Amniotic epithelial cell (primary cell): Measurements from ENCODE around the gene RBX1.
"Not testable (repeated sequence)": the region's sequence is repeated elsewhere in the genome, so short reads cannot be mapped to it uniquely, and the experiment has no call there.

ENCODE experiments used
- DNase-seq: peaks from one replicate; pipeline ENCODE4 v3.0.0-alpha.2; 2010; ENCODE audit warnings: low read depth

RBX1 gene

DNA sequence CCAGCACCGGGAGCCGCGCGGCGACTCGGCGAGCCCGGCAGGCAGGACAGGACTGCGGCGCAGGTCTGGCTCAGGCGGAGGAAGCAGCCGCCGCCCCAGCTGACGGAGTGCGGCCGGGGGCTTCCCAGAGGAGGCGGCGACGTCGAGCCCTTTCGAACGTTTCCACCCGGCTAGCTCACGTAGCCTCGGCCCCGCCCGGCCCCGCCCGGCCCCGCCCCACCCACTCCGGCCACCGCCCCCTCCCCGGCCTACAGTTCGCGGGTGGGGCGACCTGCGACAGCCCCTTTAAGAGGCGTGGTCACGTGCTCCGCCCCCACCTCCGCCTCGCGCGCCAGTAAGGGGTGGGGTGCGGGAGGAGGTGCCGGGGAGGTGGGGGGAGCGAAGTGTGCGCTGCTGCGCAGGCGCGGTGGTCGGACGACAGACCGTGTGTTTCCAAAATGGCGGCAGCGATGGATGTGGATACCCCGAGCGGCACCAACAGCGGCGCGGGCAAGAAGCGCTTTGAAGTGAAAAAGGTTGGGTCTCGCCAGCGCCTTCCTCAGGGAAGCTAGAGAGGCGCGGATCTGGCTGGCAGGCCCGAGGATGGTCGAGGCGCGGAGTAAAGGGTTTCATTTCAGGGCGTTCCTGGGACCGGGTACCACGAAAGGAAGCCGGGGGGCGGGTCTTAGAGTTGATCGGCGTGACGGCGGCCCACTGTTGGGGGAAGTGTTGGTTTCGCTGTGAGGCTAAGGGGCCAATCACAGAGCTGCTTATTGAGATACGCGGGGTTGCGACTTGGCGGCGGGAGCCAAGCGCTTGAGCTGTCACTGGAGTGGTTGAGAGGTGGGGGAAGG is at the start of gene RBX1:
TSS of gene RBX1 (plus strand) at position 417 of the 833 bp plus-strand sequence. CDS start at position 438, 21 bp downstream.
- DNase-seq = peak; percentile 97

DNA sequence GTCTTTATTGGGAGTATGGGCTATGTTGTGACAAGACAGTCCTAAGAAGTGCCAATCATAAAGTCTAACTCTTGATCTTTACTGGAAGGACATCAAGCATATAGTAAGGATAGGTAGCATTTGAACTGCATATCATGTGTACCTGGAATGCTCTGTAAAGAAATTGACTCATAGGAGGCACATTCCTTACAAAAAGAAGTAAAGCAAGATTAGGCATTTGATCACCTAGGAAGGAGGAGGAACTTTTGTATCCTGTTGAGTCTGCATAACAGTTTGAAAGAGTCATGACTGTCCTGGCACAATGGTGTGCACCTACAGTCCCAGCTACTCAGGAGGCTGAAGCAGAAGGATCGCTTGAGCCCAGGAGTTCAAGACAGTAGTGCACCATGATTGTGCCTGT is 47.1 kb upstream of the RBX1 start:
- DNase-seq = no peak

DNA sequence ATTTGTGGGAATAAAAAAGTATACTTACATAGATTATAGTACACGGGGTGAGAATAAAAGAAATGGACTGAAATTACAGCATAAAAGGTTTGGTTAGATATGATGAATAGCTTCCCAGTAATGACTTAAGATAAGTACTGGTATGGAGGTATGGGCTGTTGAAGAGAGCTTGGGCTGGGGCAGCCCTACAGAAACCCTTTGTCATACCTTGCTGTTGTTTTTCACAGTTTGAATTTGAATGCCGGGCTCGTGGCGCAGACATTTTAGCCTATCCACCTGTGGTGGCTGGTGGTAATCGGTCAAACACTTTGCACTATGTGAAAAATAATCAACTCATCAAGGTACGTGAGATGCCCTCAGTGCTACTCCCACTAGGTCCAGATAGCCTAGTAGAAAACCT is 42.3 kb upstream of the RBX1 start:
- no peak for DNase-seq

DNA sequence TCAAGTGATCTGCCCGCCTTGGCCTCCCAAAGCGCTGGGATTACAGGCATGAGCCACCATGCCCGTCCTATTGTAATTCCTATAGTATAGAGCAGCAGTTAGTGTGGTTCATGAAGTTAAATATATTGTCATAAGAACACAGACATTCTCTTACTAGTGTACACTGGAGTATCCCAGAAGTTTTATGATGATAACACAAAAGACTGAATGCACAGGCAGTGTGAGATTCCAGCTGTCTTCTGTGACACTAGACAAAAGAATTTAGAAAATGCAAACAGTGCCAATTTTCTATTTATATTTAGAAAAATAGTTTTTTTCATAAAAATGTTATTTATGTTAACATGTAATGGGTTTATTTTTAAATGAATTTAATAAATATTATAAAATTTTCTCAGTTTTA is 39.4 kb upstream of the RBX1 start:
- DNase-seq = no peak

DNA sequence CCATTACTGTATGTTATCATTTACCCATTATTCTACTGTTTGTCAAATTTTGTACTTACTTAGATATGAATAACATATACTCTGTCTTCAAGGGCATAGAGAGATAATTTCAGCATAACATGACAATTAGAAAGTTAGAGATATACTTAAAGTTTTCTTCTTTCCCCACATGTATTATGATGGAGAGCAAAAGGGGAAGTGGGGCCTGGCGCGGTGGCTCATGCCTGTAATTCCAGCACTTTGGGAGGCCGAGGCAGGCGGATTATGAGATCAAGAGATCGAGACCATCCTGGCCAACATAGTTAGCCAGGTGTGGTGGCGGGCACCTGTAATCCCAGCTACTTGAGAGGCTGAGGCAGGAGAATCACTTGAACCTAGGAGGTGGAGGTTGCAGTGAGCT is 38.2 kb upstream of the RBX1 start:
- DNase-seq = not testable (repeated sequence)

DNA sequence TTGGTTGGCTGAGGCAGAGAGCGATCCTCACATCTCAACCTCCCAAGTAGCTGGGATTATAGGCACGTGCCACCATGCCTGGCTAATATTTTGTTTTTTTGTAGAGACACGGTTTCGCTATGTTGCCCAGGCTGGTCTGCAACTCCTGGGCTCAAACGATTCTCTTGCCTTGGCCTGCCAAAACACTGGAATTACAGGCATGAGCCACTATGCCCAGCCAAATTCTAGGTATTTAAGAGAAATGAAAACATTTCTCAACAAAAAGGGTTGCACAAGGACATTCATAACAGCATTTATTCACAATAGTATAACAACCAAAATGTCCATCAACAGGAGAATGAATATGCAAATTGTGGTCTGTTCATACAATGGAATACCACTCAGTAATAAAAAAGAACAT is 31.7 kb upstream of the RBX1 start:
- DNase-seq = peak; percentile 10

DNA sequence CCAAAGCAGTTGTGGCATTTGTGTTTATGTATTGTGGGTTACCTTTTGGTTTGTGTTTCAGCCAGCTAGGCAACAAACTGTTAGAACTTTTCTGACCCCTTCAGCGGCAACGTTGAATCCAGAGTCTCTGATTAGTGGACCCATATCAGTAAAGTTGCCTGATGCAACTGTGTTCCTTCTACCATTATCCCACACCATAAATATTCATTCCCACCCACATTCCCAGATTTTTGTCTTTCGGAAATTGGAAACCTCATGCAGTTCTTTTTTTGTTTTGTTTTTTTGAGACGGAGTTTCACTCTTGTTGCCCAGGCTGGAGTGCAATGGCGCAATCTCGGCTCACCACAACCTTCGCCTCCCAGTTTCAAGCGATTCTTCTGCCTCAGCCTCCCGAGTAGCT is 30.7 kb upstream of the RBX1 start:
- DNase-seq = peak; percentile 41

DNA sequence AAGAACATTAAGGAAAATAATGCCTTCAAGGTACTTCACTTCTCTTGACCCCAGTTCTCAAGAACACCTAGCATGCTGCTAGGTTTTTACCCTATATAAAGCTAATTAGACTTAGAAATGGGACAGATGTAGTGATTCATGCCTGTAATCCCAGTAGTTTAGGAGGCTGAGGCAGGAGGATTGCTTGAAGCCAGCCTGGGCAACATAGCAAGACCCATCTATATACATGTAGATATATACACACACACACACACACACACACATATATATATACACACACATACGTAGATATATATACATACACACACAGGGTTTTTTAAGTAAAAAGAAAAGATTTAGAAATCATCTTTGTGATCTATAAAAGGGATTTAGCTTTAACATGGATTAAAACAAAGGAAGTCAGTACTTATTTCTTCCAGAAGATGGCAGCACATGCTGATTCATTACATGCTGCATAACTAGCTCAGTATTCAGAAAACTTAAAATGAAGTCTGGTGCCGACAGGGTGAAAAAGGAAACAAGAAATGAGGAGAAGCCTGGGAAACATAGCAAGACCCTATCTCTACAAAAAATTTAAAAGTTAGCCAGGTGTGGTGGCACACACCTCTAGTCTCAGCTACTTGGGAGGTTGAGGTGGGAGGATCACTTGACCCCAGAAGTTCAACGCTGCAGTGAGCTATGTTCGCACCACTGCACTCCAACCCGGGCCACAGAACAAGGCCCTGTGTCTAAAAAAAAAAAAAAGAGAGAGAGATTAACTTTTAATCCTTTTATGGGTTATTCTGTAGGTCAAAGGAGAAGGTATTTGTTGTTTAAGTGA is 28.5 kb upstream of the RBX1 start:
- DNase-seq = peak; percentile 63

DNA sequence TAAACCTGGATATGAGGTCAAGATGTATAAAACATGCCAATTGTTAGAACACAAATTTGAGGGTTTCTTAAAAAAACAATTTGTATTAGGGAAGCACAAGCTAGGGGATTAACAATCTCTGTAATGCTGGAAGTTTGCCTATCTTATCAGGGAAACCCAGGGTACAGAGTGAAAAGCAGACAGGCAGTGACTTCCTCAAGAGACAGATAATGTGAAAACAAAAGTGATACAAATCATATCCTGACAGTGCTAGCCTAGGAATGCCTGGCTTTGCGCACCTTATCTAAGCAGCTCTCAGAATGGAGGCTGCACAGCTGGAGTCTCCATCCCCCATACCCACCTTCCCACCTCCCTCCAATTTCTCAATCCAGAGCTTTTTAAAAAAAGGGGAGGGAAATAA is 22.5 kb upstream of the RBX1 start:
- peak; percentile 80 for DNase-seq

DNA sequence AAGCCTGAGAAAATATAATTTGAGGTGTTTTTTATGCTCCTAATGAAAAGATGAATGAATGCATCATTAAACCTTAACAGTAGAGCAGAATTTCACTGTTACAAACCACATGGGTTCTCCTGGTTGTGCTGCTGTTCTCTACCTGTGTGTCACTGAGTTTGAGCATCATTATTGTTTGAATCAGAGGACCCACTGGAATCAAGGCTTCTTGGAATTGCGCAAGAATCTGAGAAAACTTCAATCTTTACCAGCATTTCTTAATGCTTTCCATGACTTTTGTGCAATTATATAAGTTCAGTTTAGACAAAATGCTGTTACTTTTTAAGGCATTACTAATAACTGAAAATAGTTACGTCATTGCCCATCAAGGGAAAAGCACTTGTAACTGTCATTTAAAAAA is 18.8 kb upstream of the RBX1 start:
- DNase-seq = peak; percentile 16

DNA sequence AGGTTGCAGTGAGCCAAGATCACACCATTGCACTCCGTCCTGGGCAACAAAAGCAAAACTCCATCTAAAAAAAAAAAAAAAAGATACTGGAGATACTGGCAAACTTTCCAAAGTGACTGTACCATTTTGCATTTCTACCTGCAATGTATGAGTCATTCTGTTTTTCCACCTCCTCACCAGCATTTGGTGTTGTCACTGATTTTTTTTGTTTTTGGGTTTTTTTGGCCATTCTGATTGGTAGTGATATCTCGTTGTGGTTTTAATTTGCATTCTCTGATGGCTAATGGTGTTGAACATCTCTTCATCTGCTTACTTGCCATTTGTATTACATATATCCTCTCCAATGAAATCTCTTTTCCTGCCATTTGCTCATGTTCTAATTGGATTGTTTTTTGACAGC is 12.0 kb upstream of the RBX1 start:
- DNase-seq = no peak

DNA sequence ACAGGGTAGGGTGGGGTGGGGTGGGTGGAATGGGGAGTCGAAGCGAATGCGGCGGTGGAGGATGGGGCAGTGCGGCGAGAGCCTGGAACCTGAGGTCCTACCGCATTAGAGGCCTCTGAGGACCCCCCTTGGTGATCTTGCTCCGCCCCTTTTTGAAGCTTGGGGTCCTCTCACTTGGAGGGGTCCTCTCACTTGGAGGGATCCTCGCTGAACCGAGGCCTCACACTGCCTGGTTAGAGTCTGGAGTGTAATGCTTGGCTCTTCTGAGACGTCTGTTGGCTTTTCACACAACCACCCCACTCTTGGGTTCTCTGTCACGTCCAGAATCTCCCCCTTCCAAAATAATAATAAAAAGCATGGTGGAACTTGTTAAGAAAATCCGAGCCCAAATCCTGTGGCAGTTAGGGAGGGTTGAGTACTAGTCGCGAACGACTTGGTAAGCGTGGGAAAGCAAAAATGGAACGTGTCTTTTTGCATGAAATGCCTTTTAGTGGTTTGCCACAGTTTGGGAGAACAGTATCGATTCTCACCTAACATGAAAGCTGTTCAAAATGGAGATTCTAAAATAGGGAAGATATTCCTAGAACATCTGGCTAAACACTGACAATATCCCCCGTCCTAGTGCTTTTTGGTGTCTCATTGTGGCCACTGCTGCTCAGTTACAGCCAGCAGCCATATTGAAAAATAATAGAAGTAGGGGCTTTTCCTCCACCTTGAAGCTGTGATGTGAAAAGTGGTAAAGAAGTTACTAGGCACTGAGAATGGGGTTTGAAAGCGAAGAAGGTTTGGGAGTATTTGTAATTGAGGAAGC is 822 bp downstream of the RBX1 start:
- no peak for DNase-seq

DNA sequence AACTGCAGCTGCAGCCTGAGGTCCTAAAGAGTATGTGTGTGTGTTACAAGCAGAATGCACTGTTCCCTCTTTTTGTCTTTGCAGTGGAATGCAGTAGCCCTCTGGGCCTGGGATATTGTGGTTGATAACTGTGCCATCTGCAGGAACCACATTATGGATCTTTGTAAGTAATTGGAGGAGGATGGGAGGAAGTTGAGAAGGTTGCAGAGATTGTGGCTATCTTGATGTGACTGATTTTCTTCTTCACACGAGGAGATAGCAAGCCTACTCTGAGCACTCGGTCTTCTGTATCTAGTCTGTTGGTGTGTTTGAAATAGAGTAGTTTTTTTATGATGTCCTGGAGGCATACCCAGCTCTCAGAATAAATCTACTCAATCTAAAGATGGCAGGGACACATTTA is 2.3 kb downstream of the RBX1 start:
- DNase-seq = peak; percentile 50

DNA sequence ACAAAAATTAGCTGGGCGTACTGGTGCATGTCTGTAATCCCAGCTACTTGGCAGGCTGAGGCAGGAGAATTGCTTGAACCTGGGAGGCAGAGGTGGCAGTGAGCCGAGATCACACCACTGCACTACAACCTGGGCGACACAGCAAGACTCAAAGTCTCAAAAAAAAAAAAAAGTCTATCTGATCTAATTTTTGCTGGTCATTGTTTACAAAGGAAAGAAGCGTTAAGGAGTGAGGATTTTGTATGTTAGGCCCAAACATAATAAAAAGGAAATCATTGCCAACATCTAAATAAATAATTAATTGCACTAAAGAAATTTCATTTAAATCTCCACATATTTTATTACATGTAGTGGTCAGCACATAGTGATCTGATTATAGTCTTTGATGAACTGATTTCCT is 2.9 kb downstream of the RBX1 start:
- no peak for DNase-seq

DNA sequence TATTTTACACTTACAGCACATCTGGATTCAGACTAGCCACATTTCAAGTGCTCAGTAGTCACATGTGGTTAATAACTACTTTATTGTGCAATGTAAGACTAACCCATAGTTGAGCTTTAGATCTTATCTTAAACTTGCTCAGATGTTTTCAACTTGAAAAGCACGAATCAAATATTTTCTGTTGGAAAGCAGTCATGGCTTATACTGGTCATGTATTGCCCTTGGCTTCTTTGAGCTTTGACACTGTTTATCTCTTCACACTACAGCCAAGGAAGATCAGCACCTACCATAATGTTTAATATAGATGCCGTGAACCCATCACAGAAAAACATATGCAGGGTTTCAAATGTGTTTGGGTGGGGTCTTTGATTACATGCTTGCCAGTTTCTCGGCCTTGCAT is 4.4 kb downstream of the RBX1 start:
- DNase-seq = peak; percentile 88

DNA sequence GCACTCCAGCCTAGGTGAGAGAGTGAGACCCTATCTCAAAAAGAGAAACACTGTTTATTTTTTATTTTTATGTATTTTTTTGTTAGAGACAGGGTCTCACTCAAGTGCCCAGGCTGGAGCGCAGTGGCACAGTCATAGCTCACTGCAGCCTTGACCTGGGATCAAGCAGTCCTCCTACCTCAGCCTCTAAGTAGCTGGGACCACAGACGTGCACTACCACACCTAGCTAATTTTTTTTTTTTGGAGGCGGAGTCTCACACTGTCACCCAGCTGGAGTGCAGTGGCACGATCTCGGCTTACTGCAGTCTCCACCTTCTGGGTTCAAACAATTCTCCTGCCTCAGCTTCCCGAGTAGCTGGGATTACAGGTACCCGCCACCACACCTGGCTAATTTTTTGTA is 6.4 kb downstream of the RBX1 start:
- no peak for DNase-seq

DNA sequence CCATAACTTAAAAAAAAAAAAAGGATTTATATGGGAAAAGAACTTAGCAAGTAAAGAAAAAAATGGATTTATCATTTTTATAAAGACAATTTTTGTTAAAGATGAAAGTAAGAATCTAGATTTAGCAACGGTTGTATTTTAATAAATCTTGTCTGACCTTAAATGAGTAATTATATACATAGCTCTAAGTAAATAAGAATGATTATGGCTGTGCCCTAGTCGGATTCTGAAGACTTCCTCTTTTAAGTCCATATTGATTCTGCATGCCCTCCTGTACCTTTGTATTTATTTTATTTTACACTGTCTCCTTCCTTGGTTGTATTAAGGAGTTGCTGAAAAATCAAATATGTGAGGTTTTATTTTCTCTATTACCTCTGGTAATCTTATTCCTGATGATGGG is 7.1 kb downstream of the RBX1 start:
- DNase-seq = no peak

DNA sequence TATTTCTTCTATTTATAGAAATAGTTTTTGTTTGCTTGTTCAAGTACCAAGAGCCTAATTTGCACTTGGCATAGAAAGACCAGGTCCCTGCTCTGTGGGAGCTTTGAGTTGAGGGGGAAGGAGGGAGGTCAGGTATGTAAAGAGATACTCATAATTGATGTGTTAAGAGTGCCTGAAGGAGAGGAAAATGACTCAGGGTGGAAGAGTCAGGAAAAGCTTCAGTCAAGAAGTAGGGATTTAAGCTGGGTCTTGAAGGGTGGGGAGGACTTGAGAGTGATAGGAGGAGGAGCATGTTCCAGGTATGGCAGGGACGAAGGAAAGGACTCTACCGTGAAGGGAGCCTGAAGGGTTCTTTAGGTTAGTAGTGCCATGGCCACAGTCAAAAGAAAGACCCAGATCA is 9.0 kb downstream of the RBX1 start:
- DNase-seq = peak; percentile 17

DNA sequence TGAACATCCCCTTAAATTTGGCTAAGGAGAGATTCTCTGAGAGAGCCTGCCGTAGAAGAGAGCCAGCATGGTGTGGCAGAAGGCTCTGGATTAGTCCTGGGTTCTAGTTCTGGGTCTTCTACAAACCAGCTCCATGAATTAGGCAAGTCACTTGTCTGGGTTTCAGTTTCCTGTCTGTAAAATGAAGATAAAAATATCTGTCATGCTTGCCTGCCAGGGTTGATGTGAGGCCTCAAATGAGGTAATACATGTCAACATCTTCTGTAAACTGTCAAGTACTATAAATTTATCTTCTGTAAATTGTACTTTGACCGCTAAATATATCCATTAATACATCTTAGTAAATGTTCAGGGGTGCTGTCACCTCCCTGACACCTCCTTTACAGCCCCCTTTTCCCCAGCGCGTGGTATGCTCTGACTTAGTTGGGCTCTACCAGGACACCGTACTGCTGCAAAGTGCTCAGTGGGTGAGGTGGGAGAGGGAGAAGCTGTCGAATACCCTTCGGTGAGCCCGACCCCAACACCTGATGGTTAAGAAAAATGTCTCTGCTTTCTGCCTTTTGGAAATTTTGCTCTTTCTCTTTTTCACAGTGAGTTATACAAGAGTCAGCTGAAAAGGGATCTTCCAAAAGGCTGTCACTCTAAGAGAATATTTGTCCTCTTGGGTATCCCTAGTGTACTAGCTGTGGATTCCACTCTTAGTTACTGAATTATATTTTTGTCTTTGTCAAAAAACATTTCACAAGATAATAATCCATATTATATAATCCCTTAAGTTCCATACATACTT is 15.0 kb downstream of the RBX1 start:
- DNase-seq = no peak

DNA sequence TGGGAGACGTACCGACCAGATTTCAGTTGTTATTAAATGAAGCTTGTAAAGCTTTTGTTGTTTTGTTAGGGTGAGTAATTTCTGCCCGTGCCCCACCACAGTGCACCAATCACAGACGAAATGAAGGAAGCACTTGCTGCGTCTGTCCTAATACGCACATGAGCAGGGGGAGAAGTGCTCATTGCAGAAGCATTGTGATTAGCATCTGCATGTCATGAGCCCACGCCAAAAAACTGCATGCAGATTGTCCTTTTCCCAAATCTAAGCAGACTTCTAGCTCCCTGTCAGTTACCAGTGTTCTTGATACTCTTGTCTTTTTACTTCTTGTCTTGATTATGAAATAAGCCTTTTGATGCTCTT is 15.5 kb downstream of the RBX1 start:
- no peak for DNase-seq

DNA sequence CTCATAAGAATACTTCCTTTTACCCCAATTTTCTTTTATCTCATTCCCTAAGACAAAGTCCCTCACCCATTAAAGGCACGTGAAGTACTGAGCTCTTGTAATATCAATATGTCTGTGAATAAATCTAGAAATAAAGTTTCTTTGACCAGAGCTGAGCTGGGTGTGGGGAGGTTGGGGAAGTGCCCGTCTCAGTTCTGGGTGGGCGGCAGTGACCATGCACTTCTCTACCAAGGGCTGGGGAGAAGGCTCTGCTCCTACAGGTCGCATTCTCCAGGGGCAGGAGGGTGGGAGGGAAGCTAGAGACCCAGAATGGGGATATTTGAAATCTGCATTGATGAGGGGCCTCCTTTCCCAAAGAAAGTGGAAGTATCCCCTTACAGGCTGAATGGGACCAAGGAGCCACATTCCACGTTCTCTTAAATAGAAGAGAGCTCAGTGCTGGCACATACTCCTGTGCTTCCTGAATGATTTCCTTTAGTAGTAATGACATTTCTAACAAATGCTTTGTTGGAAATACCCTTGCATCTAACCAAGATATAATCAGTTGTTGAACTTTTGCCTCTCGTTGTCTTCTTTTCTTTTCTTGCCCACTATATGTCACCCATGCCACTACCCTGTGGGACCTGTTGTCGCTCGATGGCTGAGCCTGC is 16.1 kb downstream of the RBX1 start:
- no peak for DNase-seq
